ENCODE data around the gene KCNK1. TPM values are rescaled to one million over a fixed set of nuclear protein-coding genes. Genes with fewer than 3 reads are reported as not detected.
A peak's percentile ranks its signal among the peaks of the same experiment; 100 is the strongest.
"Not testable (repeated sequence)": the region's sequence is repeated elsewhere in the genome, so short reads cannot be mapped to it uniquely, and the experiment has no call there.

KCNK1 gene
- total RNA-seq, 1 donor from 2014 or later = 6.3 TPM

GRCh38 chr1:233614743-233615521, 1.0 kb downstream of the KCNK1 start:
- Histone ChIP-seq H3K27me3 (ENCODE audit: control insufficient read depth, insufficient read depth, low read length) (no peaks in the 10 kb centered on the region), H3K4me3 (ENCODE audit: low read depth, low read length) (peak overlapping the region; percentile 96), H3K36me3 (ENCODE audit: control insufficient read depth, insufficient read depth, low read length) (no peaks in the 10 kb centered on the region)
- TF ChIP-seq CTCF (IDR thresholded peaks at IDR 0.05; ENCODE audit: insufficient read depth, low read length, poor library complexity, severe bottlenecking) = no peak
- DNase-seq (ENCODE audit: low read depth) = no peak

DNA sequence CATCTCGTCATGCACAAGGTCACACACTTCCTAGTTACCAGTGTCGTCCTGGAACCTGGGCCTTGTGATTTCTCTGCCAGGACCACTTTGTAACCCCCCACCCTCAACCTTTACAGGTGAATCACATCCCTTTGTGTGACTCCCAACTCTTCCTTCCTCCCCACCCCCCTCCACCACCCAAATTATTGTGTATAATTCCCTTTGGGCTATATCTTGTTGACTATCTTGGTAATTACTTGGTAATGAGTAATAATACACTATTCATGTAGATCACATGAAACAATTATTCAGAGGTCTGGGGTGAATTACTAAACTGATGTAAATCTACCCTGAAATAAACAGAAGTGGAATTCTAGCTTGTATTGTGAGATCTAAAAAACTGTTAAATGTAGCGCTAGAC, 1.7 kb downstream of the KCNK1 start:
- TF ChIP-seq CTCF (IDR thresholded peaks at IDR 0.05; ENCODE audit: insufficient read depth, low read length, poor library complexity, severe bottlenecking) = no peak
- H3K4me3 ChIP-seq (ENCODE audit: low read depth, low read length) = peak overlapping the region; percentile 96
- no peak for DNase-seq (ENCODE audit: low read depth)
- no peaks in the 10 kb centered on the region for H3K36me3 ChIP-seq (ENCODE audit: control insufficient read depth, insufficient read depth, low read length)
- no peaks in the 10 kb centered on the region for H3K27me3 ChIP-seq (ENCODE audit: control insufficient read depth, insufficient read depth, low read length)

DNA sequence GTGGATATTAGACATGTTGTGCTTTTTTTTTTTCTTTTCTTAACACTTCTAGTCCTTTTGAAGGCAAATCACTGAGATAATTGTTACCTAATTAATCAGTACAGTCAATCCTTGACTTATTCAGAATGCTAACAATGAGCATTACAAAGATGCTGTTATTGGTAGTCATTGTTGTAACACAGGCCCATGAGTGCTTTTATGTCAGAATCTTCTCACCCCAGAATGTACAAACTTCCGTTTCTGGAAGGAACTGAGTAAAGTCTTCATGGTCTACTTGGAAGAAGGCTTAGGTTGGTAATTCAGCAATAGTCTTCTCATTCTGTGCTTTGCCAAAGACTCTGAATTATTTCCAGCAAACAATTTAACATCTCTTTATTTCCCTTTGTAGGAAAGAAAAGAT, 3.1 kb downstream of the KCNK1 start:
- no peak for DNase-seq (ENCODE audit: low read depth)
- H3K4me3 ChIP-seq (ENCODE audit: low read depth, low read length) = no peak overlapping the region
- H3K27me3 ChIP-seq (ENCODE audit: control insufficient read depth, insufficient read depth, low read length) = no peaks in the 10 kb centered on the region
- no peak for TF ChIP-seq CTCF (IDR thresholded peaks at IDR 0.05; ENCODE audit: insufficient read depth, low read length, poor library complexity, severe bottlenecking)
- no peaks in the 10 kb centered on the region for H3K36me3 ChIP-seq (ENCODE audit: control insufficient read depth, insufficient read depth, low read length)

DNA sequence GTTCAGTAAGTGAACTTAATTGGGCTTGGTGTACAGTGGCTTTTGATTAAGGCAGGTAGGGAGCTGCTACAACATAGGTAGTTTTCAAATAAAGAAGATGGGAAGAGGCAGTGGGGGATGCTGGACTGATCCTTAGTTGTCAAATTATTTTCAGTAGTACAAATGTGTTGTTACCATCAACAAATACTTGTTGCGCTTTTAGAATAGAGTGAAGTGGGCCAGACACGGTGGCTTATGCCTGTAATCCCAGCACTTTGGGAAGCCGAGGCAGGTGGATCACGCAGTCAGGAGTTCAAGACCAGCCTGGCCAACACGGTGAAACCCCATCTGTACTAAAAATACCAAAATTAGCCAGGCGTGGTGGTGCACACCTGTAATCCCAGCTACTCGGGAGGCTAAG, 5.5 kb downstream of the KCNK1 start:
- not testable (repeated sequence) for H3K36me3 ChIP-seq (ENCODE audit: control insufficient read depth, insufficient read depth, low read length); H3K27me3 ChIP-seq (ENCODE audit: control insufficient read depth, insufficient read depth, low read length); DNase-seq (ENCODE audit: low read depth); H3K4me3 ChIP-seq (ENCODE audit: low read depth, low read length)

- Histone ChIP-seq H3K27me3 (ENCODE audit: control insufficient read depth, insufficient read depth, low read length) (no peaks in the 10 kb centered on the region), H3K36me3 (ENCODE audit: control insufficient read depth, insufficient read depth, low read length) (no peaks in the 10 kb centered on the region), H3K4me3 (ENCODE audit: low read depth, low read length) (no peak overlapping the region)
- DNase-seq (ENCODE audit: low read depth) = no peak
- TF ChIP-seq CTCF (IDR thresholded peaks at IDR 0.05; ENCODE audit: insufficient read depth, low read length, poor library complexity, severe bottlenecking) = no peak
These were observed 6.2 kb downstream of the KCNK1 start for GRCh38 chr1:233620065-233620464.

GRCh38 chr1:233621923-233622322, 8.0 kb downstream of the KCNK1 start:
- no peak for TF ChIP-seq CTCF (IDR thresholded peaks at IDR 0.05; ENCODE audit: insufficient read depth, low read length, poor library complexity, severe bottlenecking)
- DNase-seq (ENCODE audit: low read depth) = no peak

More at GRCh38 chr1:233621923-233622322, 8.0 kb downstream of the KCNK1 start:
- H3K4me3 ChIP-seq (ENCODE audit: low read depth, low read length) = no peak overlapping the region
- H3K36me3 ChIP-seq (ENCODE audit: control insufficient read depth, insufficient read depth, low read length) = no peaks in the 10 kb centered on the region
- no peaks in the 10 kb centered on the region for H3K27me3 ChIP-seq (ENCODE audit: control insufficient read depth, insufficient read depth, low read length)

Measured in kidney epithelial cell (primary cell).